ENCODE measurements around the gene CDH4. TPM values are rescaled to one million over a fixed set of nuclear protein-coding genes. Genes with fewer than 3 reads are reported as not detected.

CDH4 gene
- total and polyA plus RNA-seq, 2 of the 4 experiments (the other 2 are of a cell fraction): 1.6 to 3.5 TPM

DNA sequence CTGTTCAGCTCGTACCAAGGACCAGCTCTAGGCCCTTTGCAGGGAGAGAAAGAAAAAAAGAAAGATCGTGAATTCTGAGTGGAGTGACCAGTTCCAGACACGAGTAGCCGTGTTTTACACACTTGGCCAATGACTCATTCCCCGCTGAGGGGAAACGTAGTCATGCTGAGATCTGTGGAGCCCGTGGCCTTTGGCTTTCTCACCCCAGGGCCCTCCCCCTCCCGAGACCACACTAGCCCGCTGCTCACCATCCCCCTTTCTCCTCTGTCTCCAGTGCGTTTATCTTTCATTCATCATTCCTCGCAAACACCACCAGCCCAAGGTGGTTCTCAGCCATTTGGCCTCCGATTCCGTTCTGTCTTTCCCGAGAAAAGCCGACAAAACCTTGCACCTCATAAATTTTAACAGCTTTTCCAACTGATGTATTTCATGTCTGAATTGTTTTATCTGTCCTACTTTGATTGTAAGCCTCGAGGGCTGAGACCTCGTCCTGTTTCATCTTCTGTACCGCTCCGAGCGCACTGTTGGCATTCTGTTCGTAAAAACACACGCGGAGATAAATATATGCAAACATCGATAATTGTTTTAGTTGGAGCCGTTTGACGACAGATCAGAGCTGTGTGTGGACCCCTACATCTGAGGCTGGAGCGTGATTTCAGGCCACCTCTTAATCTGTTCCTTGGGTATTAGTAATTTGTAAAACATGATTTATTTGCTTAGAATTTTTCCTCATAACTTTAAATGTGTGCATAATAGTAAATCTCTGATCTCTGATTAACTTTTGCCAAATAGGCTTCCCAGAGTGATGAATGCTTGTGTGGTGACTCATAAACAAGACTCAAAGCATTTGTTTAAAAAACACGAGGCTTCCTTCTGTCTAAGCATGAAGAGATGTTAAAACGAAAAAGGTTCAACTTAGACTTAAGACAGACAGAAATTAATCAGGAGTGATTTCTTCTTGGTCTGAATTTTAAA is 336.6 kb downstream of the CDH4 start:
- peak overlapping the region; percentile 12; the same call in 1 of the 2 replicates for H3K4me3 ChIP-seq (ENCODE audit: insufficient read depth, low read depth, low read length)
- H3K27ac ChIP-seq (ENCODE audit: insufficient read depth, low read length): peak overlapping the region; percentile 69
- CTCF ChIA-PET: no interaction called here
- H4K20me1 ChIP-seq (ENCODE audit: insufficient read depth, low read length): peaks cover 4% of the 10 kb centered on the region; the same call in 1 of the 2 replicates
- peak overlapping the region; percentile 89 for H2BK120ac ChIP-seq (ENCODE audit: low read depth, low read length)
- H3K36me3 ChIP-seq (ENCODE audit: control insufficient read depth, insufficient read depth, low read length): no peaks in the 10 kb centered on the region
- peak overlapping the region; percentile 2 for H2AK9ac ChIP-seq (replicated peaks; ENCODE audit: low read depth, low read length, poor library complexity)
- no peaks in the 10 kb centered on the region for H3K79me1 ChIP-seq (ENCODE audit: low read depth in 1 of 2, low read length in 2 of 2)
- peak overlapping the region; percentile 40; the same call in 1 of the 2 replicates for H3K9ac ChIP-seq (ENCODE audit: low read depth, low read length)
- dilution Hi-C loops (cut with HindIII; ENCODE audit: low sequenced_read_pairs, unreplicated experiment): no loop called here
- peak overlapping the region; percentile 53; the same call in 2 of the 3 replicates for H2BK15ac ChIP-seq (ENCODE audit: low read depth, low read length)
- peak overlapping the region; percentile 63 for H3K18ac ChIP-seq (ENCODE audit: low read depth, low read length)
- H3K27me3 ChIP-seq (ENCODE audit: control insufficient read depth, insufficient read depth, low read length): no peaks in the 10 kb centered on the region; the same call in 1 of the 2 replicates
- TF ChIP-seq FOS (IDR thresholded peaks at IDR 0.05; ENCODE audit: low read depth, low read length): peak; percentile 84
- no peak for TF ChIP-seq CHD1 (IDR thresholded peaks at IDR 0.05; ENCODE audit: low read depth, low read length)
- TF ChIP-seq NFE2L2 (IDR thresholded peaks at IDR 0.05; ENCODE audit: low read depth, low read length): peak; percentile 26; the same call in 1 of the 2 replicates
- no peak for TF ChIP-seq USF2 (IDR thresholded peaks at IDR 0.05; ENCODE audit: low read depth, low read length)
- TF ChIP-seq BHLHE40 (IDR thresholded peaks at IDR 0.05; ENCODE audit: low read depth, low read length): peak; percentile 46; the same call in 1 of the 2 replicates
- TF ChIP-seq MAFK (IDR thresholded peaks at IDR 0.05; ENCODE audit: low read depth, low read length): no peak
- peak; percentile 90 for DNase-seq
- ATAC-seq (ENCODE audit: low read depth): peak; percentile 77
- H2BK20ac ChIP-seq (ENCODE audit: low read depth, low read length): peak overlapping the region; percentile 83
- BruUV-seq (replicated peaks): no TSS peak
- peaks cover 10% of the 10 kb centered on the region for H3K4me1 ChIP-seq (ENCODE audit: control insufficient read depth, insufficient read depth, low read length)
- peak overlapping the region; percentile 72; the same call in 1 of the 2 replicates for H3K56ac ChIP-seq (ENCODE audit: extremely low read depth, insufficient read depth, low read length)
- 0% methylated on average over 15 of the region's 29 CpGs; no CpG with 5 or more reads in 1 of the 2 experiments for WGBS, 2 experiments (ENCODE audit: extremely low coverage in 2 of 2, insufficient read length in 1 of 2)
- no peak overlapping the region; the same call in 1 of the 2 replicates for H4K5ac ChIP-seq (ENCODE audit: low read depth, low read length)
- peak overlapping the region; percentile 89 for H3K4ac ChIP-seq (ENCODE audit: low read depth, low read length)
- peaks cover 13% of the 10 kb centered on the region for H3K9me3 ChIP-seq (ENCODE audit: control insufficient read depth, insufficient read depth, low read length)
- peak overlapping the region; percentile 47 for H2AFZ ChIP-seq (replicated peaks; ENCODE audit: low read length, poor library complexity)
- H2AK5ac ChIP-seq (ENCODE audit: low read depth, low read length): peak overlapping the region; percentile 62
- H4K8ac ChIP-seq (ENCODE audit: low read depth in 2 of 2, low read length in 2 of 2): peak overlapping the region; percentile 37 to 65; a peak in 2 of 4 replicates
- peak overlapping the region; percentile 81 for H4K91ac ChIP-seq (ENCODE audit: insufficient read depth, low read depth, low read length)
- POLR2A ChIA-PET (ENCODE audit: unreplicated experiment): no interaction called here
- intact Hi-C loops (cut with micrococcal nuclease): loop anchor here (2.0 kb wide), 1 partner anchor 32 kb away; no protein-coding TSS in a partner anchor
- H3K23ac ChIP-seq (ENCODE audit: low read depth, low read length): peak overlapping the region; percentile 93
- in situ Hi-C loops (cut with MboI; ENCODE audit: low sequenced_read_pairs): no loop called here
- H3K14ac ChIP-seq (replicated peaks; ENCODE audit: low read depth, low read length): peak overlapping the region; percentile 71
- peak overlapping the region; percentile 93 for H3K4me2 ChIP-seq (ENCODE audit: low read depth, low read length)
- peaks cover 11% of the 10 kb centered on the region for H3K9me1 ChIP-seq (ENCODE audit: insufficient read depth, low read length)
- H2BK5ac ChIP-seq (ENCODE audit: low read depth, low read length, poor library complexity, severe bottlenecking): peak overlapping the region; percentile 66

Measured in IMR-90 (cell line).